Right lobe of liver (tissue), 6 donors: ENCODE results near the gene LRRC7. TPM values are rescaled to one million over a fixed set of nuclear protein-coding genes. Genes with fewer than 3 reads are reported as not detected.

Experiments used
- ATAC-seq, 4 donors: fragments of 200-7000 bp; cut with Tn5 transposase; one replicate each; pipeline ENCODE4 v1.9.1; 2020; ENCODE audit warnings: mild to moderate bottlenecking in 4 of 4, moderate library complexity in 4 of 4
- DNase-seq, 3 donors: peaks; one replicate each; pipeline ENCODE4 v3.0.0-alpha.2; 2020
- H3K27ac ChIP-seq, 3 donors: fragments of 200-600 bp; one replicate each; pipeline ENCODE4 v1.8.0; 2022
- H3K27me3 ChIP-seq, 2 donors: fragments of 200-600 bp; one replicate each; pipeline ENCODE4 v1.8.0; 2022
- H3K36me3 ChIP-seq, 4 donors: fragments of 200-600 bp; sonication (generic) in 1 of 4; one replicate each; pipeline versions ENCODE4 v1.5.1 to v1.8.0; 2017 to 2022; ENCODE audit warnings: control low read depth in 1 of 4
- H3K4me1 ChIP-seq, 4 donors: fragments of 200-600 bp; sonication (generic) in 1 of 4; one replicate each; pipeline versions ENCODE4 v1.5.1 to v1.8.0; 2017 to 2022; ENCODE audit warnings: control low read depth in 1 of 4
- H3K4me3 ChIP-seq, 3 donors: fragments of 200-600 bp; one replicate each; pipeline ENCODE4 v1.8.0; 2022
- H3K9me3 ChIP-seq, 4 donors: fragments of 200-600 bp; sonication (generic) in 1 of 4; one replicate each; pipeline versions ENCODE4 v1.5.1 to v1.8.0; 2017 to 2022; ENCODE audit warnings: control low read depth in 1 of 4
- POLR2A ChIP-seq: fragments of 450-650 bp; IDR thresholded peaks from one replicate; pipeline ENCODE4 v1.6.1; 2017; ENCODE audit warnings: antibody characterized with exemption, mild to moderate bottlenecking
- WGBS: methylation state at CpG from one replicate; pipeline ENCODE4 v1.1.6; 2018; ENCODE audit warnings: low coverage, low lambda C conversion rate; ENCODE audit not compliant: insufficient coverage; ENCODE audit errors: missing lambda C conversion rate; 5-methylcytosine and 5-hydroxymethylcytosine counted together
- intact Hi-C, 2 donors: fragments of 100-400 bp; cut with DNase I; formaldehyde crosslinking; loops; one replicate each; pipeline versions ENCODE4 v1.11.2 to v1.14.1; 2022
- total RNA-seq, 6 experiments: library from RNA; depleted of rRNA in 2 of 6; stranded (reverse); fragments of >200 nt in 2 of 6; fragmentation: NEBNext Ultra II Directional in 3 of 6; extraction: Animal tissue kit (Norgen Biotek cat#: 25700) in 3 of 6; gene quantifications; one replicate each; pipeline versions ENCODE4 v1.1.0 to v1.2.4, GENCODE V29; 2016 to 2023
- TF ChIP-seq, protein P1 (sequence below), 4 donors: fragments of 200-600 bp in 3 of 4; fragments of 450-650 bp in 1 of 4; IDR thresholded peaks; one replicate each; pipeline versions ENCODE4 v1.5.1 to v1.8.0; 2016 to 2022; ENCODE audit warnings: antibody characterized with exemption in 4 of 4, mild to moderate bottlenecking in 2 of 4
- donor health status: DM: no; HTN: yes; CAD: no.
- donor health status: DM: no; HTN: no; CAD: no.
- donor health status: DM: no; HTN: no; CAD: no.
- donor health status: DM: no; HTN: yes; CAD: no.
- donor health status: DM: no; HTN: yes; CAD: no.

LRRC7 gene
- total RNA-seq, 6 experiments from 2014 or later, result 0.06 to 0.66 (median 0.22) TPM

DNA sequence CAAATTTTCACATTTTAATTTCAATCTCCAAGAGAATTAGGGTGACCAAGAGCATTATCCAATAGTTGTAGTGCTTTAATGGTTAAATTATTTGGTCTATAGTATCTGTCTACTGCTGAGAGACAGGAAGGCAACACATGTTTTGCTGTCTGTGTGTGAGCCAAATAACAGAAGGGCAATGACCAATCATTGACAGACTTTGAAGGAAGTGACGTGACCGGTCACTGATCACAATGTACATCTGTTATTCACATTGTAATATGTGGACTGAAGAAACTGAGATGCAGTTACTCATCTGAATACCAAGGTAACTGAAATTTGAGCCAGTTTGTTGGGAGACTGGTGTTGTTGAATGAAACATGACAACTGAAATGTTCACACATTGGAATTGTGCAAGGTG, 440.9 kb downstream of the LRRC7 start:
- no peak for ATAC-seq
- intact Hi-C loops, result no loop called here
- Histone ChIP-seq H3K4me1 (no peaks in the 10 kb centered on the region), H3K9me3 (no peaks in the 10 kb centered on the region), H3K4me3 (no peak overlapping the region), H3K27ac (no peak overlapping the region), H3K36me3 (no peaks in the 10 kb centered on the region), H3K27me3 (no peaks in the 10 kb centered on the region)
- no peak for TF ChIP-seq POLR2A
- TF ChIP-seq, protein P1, sequence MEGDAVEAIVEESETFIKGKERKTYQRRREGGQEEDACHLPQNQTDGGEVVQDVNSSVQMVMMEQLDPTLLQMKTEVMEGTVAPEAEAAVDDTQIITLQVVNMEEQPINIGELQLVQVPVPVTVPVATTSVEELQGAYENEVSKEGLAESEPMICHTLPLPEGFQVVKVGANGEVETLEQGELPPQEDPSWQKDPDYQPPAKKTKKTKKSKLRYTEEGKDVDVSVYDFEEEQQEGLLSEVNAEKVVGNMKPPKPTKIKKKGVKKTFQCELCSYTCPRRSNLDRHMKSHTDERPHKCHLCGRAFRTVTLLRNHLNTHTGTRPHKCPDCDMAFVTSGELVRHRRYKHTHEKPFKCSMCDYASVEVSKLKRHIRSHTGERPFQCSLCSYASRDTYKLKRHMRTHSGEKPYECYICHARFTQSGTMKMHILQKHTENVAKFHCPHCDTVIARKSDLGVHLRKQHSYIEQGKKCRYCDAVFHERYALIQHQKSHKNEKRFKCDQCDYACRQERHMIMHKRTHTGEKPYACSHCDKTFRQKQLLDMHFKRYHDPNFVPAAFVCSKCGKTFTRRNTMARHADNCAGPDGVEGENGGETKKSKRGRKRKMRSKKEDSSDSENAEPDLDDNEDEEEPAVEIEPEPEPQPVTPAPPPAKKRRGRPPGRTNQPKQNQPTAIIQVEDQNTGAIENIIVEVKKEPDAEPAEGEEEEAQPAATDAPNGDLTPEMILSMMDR (IDR thresholded peaks at IDR 0.05), result no peak
- 56% methylated on average over 2 of the region's 2 CpGs for WGBS
- no peak for DNase-seq

DNA sequence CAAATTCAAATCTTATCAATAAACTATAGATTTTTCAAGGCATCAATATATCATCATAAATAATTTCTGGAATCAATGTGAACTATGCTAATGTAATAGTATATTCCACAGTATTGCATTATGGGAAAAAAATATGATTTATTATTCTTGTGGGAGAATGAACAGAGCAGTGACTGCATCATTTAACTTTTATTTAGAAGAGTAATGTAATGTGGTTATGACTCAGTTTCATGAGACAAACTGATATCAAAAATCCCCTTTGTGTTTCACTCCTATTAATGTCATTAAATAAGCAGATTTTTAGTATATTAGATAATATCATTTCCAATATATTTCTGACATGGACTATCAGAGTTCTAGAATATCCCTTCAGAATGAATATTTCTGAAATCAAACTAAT, 450.0 kb downstream of the LRRC7 start:
- Histone ChIP-seq H3K4me1 (no peaks in the 10 kb centered on the region), H3K36me3 (no peaks in the 10 kb centered on the region), H3K9me3 (no peaks in the 10 kb centered on the region), H3K4me3 (no peak overlapping the region), H3K27ac (no peak overlapping the region), H3K27me3 (no peaks in the 10 kb centered on the region)
- DNase-seq, result no peak
- no peak for ATAC-seq
- intact Hi-C loops, result no loop called here
- TF ChIP-seq, protein P1 (IDR thresholded peaks at IDR 0.05), result no peak
- no peak for TF ChIP-seq POLR2A

DNA sequence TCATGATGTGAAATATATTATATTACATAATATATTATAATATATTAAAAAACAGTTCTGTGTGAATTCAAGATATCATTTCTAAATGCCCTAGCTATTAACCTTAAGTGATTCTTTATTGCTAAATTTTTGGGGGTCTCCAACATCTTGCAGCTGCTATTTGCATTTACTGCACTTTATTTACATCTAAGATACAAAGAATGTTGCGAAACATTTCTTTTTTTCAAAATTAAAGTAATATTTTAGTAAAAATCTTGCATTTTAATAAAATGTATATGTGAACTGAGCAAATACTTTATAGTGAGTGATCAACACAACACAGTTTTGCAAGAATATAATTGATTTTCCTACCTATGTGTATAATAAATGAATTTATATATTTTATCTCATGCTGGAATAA, 456.6 kb downstream of the LRRC7 start:
- no peak for DNase-seq
- Histone ChIP-seq H3K36me3 (no peaks in the 10 kb centered on the region), H3K27me3 (peaks cover 0 to 2% of the 10 kb centered on the region in 2 donors), H3K9me3 (no peaks in the 10 kb centered on the region), H3K4me1 (no peaks in the 10 kb centered on the region), H3K27ac (no peak overlapping the region), H3K4me3 (no peak overlapping the region)
- intact Hi-C loops, result no loop called here
- no peak for ATAC-seq
- no peak for TF ChIP-seq POLR2A
- TF ChIP-seq, protein P1 (IDR thresholded peaks at IDR 0.05), result no peak
- WGBS, result 50% methylated on average over 1 of the region's 1 CpG

DNA sequence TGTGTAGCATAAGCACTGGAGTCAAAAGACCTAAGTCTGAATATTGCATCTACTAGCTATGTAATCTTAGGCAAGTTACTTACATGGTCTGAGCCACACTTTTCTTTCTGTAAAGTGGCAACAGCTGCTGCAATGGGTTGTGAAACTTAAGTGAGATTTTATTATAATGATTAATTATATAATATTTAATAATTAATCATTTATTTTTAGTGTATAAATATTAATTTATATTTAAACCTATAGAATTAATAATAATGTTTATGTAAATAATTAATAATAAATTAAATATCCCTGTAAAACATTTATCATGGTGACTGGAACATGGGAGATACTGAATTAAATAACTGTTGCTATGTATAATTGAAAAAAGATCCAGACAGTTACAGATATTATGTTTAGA, 457.3 kb downstream of the LRRC7 start:
- Histone ChIP-seq H3K4me3 (no peak overlapping the region), H3K27me3 (peaks cover 0 to 2% of the 10 kb centered on the region in 2 donors), H3K36me3 (no peaks in the 10 kb centered on the region), H3K9me3 (no peaks in the 10 kb centered on the region), H3K4me1 (no peaks in the 10 kb centered on the region), H3K27ac (no peak overlapping the region)
- TF ChIP-seq POLR2A, result no peak
- TF ChIP-seq, protein P1 (IDR thresholded peaks at IDR 0.05), result no peak
- ATAC-seq, result no peak
- intact Hi-C loops, result no loop called here
- DNase-seq, result no peak

DNA sequence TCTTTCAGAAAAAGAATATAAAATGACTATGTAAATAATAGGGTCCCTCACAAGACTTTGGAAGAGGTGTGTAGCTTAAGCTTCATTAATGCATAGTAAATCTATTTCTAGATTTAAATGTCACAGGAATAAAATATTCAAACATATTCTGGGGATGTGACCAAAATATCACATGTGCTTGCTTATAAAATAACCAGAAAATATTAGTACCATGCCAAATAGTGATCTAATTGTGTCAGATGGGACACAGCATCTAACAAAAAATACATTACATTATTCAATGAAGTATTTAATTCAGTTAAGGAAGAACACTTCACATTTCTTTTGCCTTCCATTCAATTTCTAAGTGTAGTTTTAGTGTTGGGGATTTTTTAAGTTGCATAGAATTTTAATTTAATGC, 458.1 kb downstream of the LRRC7 start:
- no peak for ATAC-seq
- H3K9me3 ChIP-seq, result no peaks in the 10 kb centered on the region
- H3K36me3 ChIP-seq, result no peaks in the 10 kb centered on the region
- H3K27ac ChIP-seq, result no peak overlapping the region
- no peak for TF ChIP-seq POLR2A
- TF ChIP-seq, protein P1 (IDR thresholded peaks at IDR 0.05), result no peak
- peaks cover 0 to 2% of the 10 kb centered on the region in 2 donors for H3K27me3 ChIP-seq
- H3K4me3 ChIP-seq, result no peak overlapping the region
- H3K4me1 ChIP-seq, result no peaks in the 10 kb centered on the region
- DNase-seq, result no peak
- intact Hi-C loops, result no loop called here
